GM19397 (cell line): Measurements from ENCODE around the gene TBC1D22A.

Experiments
- ATAC-seq: cut with Tn5 transposase; IDR thresholded peaks from one replicate; pipeline ENCODE4 v1.9.1; 2021; ENCODE audit warnings: mild to moderate bottlenecking, moderate library complexity; ENCODE audit not compliant: unreplicated experiment

Gene TBC1D22A

GRCh38 chr22:47143249-47143938 is 380.9 kb downstream of the TBC1D22A start:
- ATAC-seq: no peak

- no peak for ATAC-seq
These were observed 381.8 kb downstream of the TBC1D22A start for GRCh38 chr22:47144076-47144765.

DNA sequence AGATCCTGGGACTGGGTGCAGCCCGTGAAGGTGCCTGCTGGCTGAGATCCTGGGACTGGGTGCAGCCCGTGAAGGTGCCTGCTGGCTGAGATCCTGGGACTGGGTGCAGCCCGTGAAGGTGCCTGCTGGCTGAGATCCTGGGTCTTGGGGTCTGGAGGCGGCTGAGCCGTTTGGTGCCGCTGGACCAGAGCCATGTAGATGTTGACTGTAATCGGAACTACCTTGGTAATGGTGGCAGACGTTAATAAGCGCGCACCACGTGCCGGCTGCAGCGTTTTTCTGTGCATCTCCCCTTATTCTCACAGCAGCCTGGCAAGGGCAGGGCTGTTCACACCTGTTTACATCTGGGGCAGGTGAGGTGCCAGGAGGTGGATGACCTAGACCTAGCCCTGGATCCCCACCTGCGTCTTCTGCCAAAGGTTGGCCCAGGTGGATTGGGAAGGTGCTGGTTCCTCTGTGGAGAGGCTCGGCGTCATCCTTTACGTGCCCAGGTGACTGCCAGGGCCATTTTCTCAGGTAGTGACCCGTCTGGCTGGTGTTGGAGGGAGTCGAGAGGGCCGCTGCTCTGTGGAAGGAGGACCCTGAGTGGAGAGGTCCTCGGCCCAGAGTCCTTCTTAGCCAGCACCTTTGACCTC is 382.5 kb downstream of the TBC1D22A start:
- no peak for ATAC-seq

DNA sequence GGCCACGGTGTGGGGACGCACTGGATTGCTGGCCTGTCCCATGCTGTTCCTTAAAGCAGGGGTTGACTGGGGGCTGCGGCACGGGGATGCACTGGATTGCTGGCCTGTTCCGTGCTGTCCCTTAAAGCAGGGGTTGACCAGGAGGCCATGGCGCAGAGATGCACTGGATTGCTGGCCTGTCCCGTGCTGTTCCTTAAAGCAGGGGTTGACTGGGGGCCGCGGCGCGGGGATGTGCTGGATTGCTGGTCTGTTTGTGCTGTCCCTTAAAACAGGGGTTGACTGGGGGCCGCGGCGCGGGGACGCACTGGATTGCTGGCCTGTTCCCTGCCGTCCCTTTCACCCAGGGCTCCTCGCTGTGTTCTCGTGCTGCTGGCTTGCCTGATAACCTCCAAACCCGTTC is 383.4 kb downstream of the TBC1D22A start:
- no peak for ATAC-seq

DNA sequence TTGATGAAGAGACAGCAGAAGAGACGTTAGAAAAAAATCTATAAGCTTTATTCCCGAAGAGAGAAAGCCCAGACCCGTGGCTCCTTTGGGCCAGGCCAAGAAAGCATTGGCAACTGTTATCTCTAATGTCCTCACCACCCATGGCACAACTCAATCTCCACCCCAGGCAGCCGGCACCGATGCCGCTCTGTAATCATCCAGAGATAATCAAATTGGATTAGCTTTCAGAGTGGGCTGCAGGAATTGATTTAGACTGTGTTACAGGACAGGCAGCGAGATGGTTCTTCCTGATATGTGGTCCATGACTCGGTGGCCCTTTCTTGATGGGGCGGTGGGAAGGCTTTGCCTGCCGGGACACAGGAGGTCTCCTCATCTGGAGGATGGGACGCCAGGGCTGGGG is 383.9 kb downstream of the TBC1D22A start:
- ATAC-seq: no peak

GRCh38 chr22:47146941-47147340 is 384.5 kb downstream of the TBC1D22A start:
- ATAC-seq: no peak

DNA sequence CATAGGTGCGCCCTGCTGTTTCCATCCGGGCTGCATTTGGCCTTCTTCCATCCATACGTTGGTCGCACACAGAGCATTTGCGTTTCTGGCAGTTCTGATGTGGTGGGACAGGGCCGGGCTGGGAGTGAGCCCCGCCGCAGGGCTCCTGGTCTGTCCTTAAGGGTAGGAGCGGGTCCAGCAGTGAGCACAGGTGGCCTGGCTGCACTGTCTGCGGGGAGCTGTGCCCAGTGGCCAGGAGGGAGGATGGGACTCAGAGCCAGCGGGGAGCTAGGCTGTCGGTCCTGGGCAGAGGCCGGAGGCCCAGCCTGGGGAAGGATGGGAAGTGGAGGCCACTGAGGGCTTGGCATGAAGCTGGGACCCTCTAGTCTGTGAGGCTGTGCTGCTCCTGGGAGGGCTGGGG is 385.1 kb downstream of the TBC1D22A start:
- ATAC-seq: no peak

- ATAC-seq: no peak
These were observed 386.1 kb downstream of the TBC1D22A start for GRCh38 chr22:47148510-47148909.

DNA sequence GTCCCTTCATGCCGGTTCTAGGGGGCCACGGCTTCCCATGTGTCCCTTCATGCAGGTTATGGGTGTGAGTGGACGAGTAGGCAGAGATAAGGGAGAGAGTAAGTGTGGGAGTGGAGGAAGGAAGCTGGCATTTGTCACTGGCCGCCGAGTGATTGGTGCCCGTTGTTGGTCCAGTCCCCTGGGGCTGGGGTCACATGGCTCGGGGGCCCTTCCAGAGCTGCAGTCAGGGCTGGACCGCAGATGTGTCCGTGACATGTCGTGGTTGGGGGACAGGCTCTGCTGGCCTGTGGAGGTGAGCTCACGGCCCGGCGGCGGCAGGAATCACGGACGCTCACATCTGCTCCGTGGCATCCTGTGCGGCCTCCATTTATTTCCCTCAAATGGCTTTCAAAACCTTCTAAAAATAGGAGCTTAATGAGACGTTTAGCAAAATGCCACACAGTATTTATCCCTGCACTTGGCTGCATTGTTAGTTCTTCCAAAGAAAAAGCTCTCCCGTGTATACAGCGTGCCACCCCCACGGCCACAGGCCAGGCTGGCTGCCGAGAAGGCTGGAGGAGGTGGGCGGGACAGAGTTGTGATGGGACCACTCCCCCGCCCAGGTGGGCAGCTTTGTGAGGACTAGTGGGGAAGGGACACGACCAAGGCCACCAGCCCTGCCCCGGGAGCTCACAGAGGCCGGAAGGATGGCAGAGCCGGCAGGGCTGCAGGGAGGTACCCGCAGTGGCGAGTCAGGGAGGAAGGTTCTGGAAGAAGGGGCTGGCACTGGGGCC is 386.7 kb downstream of the TBC1D22A start:
- ATAC-seq: no peak

DNA sequence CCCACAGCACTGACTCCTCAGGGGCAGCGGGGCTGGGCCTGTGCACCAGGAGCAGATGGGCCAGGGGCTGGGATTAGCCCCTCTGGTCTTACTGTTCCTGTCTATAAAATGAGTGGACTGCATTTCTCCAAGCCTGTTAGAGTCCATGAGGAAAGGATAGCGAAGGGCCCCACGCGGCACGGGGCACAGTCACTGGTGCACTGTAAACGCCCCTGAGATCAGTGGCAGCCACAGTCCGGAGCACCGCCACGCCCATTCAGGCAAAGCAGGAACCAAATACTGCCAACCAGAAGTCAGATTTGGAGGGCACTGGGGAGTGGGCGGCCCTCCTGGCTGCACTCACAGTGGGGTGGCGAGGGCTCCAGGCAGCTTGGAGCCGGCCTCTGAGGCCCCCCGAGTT is 387.5 kb downstream of the TBC1D22A start:
- no peak for ATAC-seq

DNA sequence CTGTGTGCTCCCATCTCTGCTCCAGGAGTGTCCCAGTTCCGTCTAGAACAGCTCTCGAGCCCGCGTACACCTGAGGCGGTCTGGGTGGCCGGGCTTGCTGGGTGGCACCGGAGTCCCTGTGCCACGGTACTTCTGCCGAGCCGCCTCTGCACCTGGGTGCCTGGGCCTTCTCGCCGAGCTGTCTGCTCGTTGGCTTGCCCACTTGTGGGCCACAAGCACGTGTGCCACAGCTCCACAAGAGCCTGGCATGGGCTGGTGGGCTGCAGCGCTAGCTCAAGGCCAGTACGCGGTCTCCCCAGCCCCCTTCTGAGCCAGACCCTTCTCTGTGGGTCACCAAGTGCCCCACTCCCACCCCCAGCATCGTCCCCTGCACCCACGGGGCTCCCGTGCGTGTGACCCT is 388.0 kb downstream of the TBC1D22A start:
- no peak for ATAC-seq

GRCh38 chr22:47151064-47151463 is 388.6 kb downstream of the TBC1D22A start:
- ATAC-seq: no peak

- no peak for ATAC-seq
These were observed 389.0 kb downstream of the TBC1D22A start for GRCh38 chr22:47151490-47151889.

DNA sequence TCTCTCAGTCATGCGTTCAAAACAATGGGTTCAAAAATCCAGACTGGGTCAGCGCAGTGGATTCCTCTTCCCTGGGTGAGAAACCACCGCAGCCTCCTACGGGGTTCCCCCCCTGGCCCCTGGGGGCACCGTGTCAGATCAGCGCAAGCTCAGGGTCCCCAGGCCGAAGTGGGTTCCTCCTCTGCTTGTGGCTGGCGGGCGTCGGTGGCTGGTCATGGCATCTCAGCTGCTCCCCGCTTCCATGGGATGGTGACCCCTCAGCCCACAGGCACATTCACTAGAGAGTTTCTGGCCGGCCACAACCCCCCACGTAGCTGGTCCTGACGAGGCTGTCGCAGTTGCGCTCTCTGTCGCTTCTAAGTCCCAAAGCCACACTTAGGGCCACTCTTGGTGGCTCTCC is 389.8 kb downstream of the TBC1D22A start:
- no peak for ATAC-seq

DNA sequence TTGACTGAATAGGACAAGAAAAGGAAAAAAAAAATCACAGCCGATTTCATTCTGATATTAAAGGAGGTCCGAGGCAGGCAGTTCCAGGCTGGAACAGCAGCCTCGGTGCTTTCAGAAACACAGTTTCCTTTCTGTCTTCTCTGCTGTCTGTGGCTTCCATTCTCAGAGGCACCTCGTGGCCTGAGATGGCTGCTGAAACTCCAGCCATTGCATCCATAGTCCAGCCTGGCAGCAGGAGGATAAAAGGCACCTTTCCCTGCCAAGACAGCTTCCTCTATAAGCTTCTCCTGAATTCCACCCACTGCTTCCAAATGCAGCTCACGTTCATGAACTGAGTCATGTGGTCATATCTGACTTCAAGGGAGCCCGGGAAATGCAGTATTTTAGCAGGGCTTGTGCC is 390.5 kb downstream of the TBC1D22A start:
- ATAC-seq: no peak

GRCh38 chr22:47153854-47154525 is 391.5 kb downstream of the TBC1D22A start:
- no peak for ATAC-seq

GRCh38 chr22:47154621-47155081 is 392.2 kb downstream of the TBC1D22A start:
- no peak for ATAC-seq

DNA sequence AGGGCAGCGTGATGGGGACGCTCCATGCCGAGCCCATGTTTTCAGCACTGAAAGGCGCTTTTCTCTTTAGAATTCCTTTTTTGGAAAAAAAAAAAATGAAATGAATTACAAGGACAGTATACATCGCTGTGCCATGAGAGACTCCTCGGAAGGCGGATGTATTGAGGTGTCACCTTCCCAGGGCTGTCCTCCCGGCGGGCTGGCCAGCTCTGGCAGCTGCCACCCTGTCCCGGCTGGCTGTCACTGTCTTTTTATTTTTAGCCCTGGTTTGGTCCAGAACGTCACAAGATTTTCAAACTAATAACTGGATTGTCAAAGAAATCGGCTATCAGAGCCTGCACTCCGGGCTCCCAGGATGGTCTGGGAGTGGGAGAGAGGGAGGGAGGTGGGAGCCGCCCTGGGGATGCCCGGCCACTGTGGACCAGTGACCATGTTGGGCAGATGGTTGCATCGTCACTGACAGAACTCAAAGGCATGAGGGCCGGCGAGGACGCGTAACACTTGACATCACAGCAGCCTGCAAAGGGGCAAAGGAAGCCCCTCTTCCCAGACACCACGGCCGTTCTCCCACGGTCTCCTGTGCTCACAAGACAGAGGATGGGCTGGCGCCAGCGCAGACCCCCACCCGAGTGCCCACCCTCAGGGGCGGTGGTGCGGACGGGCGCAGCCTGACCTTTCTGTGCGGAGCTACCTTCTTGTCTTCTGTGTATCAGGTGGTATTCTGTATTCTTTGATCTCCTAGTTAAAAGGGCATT is 392.9 kb downstream of the TBC1D22A start:
- ATAC-seq: no peak

DNA sequence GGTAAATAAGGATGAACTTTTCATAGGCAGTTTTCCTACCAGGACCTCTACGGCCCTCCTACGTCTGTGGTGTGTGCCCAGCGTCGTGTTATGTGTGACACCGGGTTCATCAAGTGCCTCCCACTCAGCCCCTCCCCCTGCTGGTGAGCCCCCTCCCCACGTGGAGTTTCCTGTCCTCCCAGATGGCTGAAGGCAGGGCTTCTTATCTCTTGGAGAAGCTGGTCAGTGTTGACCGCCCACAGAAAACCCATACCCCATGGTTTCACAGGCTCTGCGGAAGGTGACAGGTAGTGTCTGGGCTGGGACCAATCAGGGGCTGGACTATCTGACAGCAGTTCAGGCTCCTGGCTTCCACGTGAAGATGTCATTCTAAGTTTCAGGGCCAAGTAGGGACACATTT is 393.5 kb downstream of the TBC1D22A start:
- no peak for ATAC-seq
